Measurements from ENCODE around the gene CFAP119. TPM values are rescaled to one million over a fixed set of nuclear protein-coding genes. Genes with fewer than 3 reads are reported as not detected.

The CFAP119 gene
- total RNA-seq, 1 donor from 2014 or later, result 5.5 TPM

- H3K4me1 ChIP-seq, result no peaks in the 10 kb centered on the region
- intact Hi-C loops (cut with DNase I), result no loop called here
- H3K27ac ChIP-seq, result no peak overlapping the region
- TF ChIP-seq CTCF (IDR thresholded peaks at IDR 0.05), result no peak
- no peak for DNase-seq
- H3K9me3 ChIP-seq, result no peaks in the 10 kb centered on the region
- peaks cover 100% of the 10 kb centered on the region for H3K36me3 ChIP-seq
- ATAC-seq, result no peak
- no peaks in the 10 kb centered on the region for H3K27me3 ChIP-seq
- no peak overlapping the region for H3K4me3 ChIP-seq
These were observed 40.3 kb downstream of the CFAP119 start for GRCh38 chr16:30721606-30722005.

GRCh38 chr16:30721167-30721566 lies 40.7 kb downstream of the CFAP119 start:
- Histone ChIP-seq H3K27ac (no peak overlapping the region), H3K27me3 (no peaks in the 10 kb centered on the region), H3K9me3 (no peaks in the 10 kb centered on the region), H3K4me1 (no peaks in the 10 kb centered on the region), H3K4me3 (no peak overlapping the region), H3K36me3 (peaks cover 100% of the 10 kb centered on the region)
- ATAC-seq (no peak), DNase-seq (no peak)
- intact Hi-C loops (cut with DNase I), result no loop called here
- TF ChIP-seq CTCF (IDR thresholded peaks at IDR 0.05), result no peak

GRCh38 chr16:30720694-30721093 lies 41.2 kb downstream of the CFAP119 start:
- TF ChIP-seq CTCF (IDR thresholded peaks at IDR 0.05), result no peak
- ATAC-seq, result no peak

GRCh38 chr16:30720086-30720485 lies 41.8 kb downstream of the CFAP119 start:
- TF ChIP-seq CTCF (IDR thresholded peaks at IDR 0.05), result no peak
- H3K4me1 ChIP-seq, result no peaks in the 10 kb centered on the region
- no peaks in the 10 kb centered on the region for H3K27me3 ChIP-seq
- no peaks in the 10 kb centered on the region for H3K9me3 ChIP-seq
- DNase-seq, result no peak
- no peak for ATAC-seq
- peaks cover 99% of the 10 kb centered on the region for H3K36me3 ChIP-seq
- intact Hi-C loops (cut with DNase I), result no loop called here
- H3K27ac ChIP-seq, result no peak overlapping the region
- H3K4me3 ChIP-seq, result no peak overlapping the region

More at GRCh38 chr16:30720694-30721093, 41.2 kb downstream of the CFAP119 start:
- Histone ChIP-seq H3K27ac (no peak overlapping the region), H3K9me3 (no peaks in the 10 kb centered on the region), H3K4me3 (no peak overlapping the region), H3K4me1 (no peaks in the 10 kb centered on the region), H3K27me3 (no peaks in the 10 kb centered on the region), H3K36me3 (peaks cover 100% of the 10 kb centered on the region)
- no peak for DNase-seq
- intact Hi-C loops (cut with DNase I), result no loop called here

GRCh38 chr16:30715750-30716445 lies 46.0 kb downstream of the CFAP119 start:
- Histone ChIP-seq H3K27ac (peak overlapping the region; percentile 45), H3K36me3 (peaks cover 99% of the 10 kb centered on the region), H3K4me3 (no peak overlapping the region), H3K4me1 (peaks cover 3% of the 10 kb centered on the region), H3K27me3 (no peaks in the 10 kb centered on the region), H3K9me3 (no peaks in the 10 kb centered on the region)
- TF ChIP-seq CTCF (IDR thresholded peaks at IDR 0.05), result no peak
- peak; percentile 77 for ATAC-seq
- DNase-seq, result no peak
- intact Hi-C loops (cut with DNase I), result loop anchor here (10.0 kb wide), 1 partner anchor 49 kb away; the partner anchor contains the start of genes CFAP119 and RNF40
